NCI-H146 treated with DMSO at 0.1 percent for 48 hours (cell line): ENCODE data around the gene UBE2J2.

Experiments
- DNase-seq: peaks from one replicate; lab custom pipeline; 2025; ENCODE audit not compliant: unreplicated experiment; lab: John Stamatoyannopoulos, UW

Gene UBE2J2

DNA sequence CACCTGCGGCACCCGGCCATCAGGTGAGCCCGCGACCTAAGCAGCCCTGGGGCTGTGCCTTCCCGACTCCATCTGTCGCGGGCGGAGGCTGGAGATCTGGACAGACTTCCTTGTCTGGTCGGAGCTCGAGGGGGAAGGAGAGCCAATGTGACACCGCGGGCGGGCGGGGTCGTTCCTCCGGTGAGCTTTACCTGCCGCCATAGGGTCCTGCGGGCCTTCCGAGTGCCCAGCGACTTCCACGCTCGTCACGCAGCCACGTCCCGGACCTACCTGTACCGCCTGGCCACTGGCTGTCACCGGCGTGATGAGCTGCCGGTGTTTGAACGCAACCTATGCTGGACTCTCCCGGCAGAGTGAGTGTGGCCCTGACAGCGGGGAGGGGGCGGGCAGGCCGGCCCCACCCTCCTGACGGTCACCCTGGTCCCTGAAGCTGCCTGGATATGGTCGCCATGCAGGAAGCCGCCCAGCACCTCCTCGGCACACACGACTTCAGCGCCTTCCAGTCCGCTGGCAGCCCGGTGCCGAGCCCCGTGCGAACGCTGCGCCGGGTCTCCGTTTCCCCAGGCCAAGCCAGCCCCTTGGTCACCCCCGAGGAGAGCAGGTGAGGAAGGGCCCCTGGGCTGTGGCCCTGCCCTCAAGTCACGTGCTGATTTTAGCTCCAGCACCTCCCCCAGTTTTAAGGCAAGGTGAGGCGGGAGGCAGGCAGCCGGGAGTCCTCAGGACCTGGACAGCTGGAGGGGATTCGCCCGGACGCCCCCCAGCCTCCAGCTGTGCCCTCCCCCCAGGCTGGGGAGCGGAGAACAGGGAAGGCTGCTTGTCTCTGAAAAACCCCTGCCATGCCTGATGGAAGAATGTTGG is 35.8 kb upstream of the UBE2J2 start:
- no peak for DNase-seq

DNA sequence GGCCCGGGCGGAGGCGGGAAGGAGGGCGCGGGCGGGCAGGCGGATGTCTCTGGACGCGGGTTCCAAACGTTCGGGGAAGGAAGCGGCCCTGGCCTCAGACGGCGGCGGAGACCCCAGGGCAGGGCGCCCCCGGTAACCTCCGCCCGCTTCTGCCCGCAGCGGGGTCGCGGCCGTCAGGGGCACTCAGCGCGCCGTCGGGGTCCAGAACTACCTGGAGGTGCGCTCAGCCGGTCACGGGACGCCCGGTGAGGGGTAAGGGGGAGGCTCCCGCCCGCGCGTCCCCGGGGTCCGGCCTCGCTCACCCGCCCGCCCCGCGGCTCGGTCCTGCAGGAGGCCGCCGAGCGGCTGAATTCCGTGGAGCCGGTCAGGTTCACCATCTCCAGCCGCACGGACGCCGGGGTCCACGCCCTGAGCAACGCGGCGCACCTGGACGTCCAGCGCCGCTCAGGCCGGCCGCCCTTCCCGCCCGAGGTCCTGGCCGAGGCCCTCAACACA is 35.1 kb upstream of the UBE2J2 start:
- no peak for DNase-seq

DNA sequence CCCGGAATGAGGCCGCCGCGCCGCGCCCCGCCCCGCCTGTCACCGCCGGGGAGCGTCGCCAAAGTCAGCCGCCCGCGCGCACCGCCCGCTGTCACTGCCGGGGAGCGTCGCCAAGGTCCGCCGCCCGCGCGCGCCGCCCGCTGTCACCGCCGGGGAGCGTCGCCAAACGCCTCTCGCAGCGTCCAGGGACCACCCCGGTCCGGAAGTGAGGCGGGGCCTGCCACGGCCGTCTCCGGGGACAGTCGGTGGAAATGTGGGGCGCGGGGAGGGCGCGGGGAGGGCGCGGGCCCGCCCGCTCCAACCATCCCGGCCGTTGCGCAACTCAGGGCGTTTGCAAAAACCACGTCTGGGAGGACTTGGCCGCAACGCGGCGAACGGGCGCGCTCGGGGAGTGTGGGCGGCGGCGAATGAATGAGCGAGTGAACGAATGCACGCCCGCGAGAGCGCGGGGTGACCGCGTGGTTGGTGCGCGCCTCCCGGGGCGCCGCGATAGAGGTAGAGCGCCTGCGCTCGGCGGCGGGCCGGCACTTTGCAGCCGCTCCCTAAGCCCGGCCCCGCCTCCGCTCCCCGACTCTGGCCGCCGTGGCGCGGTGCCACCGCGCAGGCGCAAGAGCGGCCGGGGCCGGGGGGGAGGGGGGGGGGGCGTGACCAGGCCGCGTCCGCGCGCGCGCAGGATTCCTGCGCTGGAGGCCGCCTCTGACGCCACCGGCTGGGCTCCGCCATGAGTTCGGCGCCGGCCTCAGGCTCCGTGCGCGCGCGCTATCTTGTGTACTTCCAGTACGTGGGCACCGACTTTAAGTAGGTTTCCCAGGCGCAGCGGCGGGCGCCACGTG is 34.5 kb upstream of the UBE2J2 start, which contains the start of the genes ACAP3 and PUSL1:
TSS of gene ACAP3 (minus strand) at position 8 of the 833 bp plus-strand sequence. CDS start 115 bp downstream, outside the sequence.
TSS of gene PUSL1 (plus strand) at position 675 of the 833 bp plus-strand sequence. CDS start at position 722, 47 bp downstream.
- DNase-seq, result peak; percentile 65

DNA sequence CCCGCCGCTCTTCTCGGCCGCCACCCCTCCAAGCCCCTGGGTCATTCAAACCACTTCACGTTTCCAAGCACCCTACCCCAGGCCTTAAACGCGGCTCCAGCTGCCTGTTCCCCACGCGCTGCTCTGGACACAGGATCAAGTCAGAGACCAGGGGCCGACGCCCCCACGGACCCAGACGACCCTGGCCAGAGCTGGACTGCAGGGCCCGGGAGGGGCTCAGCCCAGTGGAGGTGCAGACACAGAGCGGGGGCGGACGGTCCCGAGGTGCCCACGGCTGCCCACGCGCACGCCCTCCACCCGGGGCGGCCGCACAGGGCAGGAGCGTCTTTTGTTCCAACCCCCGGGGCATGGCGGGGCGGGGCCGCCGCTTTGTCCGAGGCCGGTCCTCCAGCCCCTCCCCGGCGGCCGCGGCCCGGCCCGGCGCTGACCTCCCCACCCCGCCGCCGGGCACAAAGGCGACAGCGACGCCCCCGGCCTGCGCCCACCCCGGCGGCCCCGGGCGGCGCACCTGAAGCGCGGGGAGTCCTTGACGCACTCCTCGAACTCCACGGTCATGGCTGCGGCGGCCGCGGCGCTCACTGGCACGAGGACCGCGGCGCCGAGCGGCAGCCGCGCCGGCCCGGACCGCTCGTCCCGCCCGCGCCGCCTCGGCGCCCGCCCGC is 33.7 kb upstream of the UBE2J2 start:
- no peak for DNase-seq

DNA sequence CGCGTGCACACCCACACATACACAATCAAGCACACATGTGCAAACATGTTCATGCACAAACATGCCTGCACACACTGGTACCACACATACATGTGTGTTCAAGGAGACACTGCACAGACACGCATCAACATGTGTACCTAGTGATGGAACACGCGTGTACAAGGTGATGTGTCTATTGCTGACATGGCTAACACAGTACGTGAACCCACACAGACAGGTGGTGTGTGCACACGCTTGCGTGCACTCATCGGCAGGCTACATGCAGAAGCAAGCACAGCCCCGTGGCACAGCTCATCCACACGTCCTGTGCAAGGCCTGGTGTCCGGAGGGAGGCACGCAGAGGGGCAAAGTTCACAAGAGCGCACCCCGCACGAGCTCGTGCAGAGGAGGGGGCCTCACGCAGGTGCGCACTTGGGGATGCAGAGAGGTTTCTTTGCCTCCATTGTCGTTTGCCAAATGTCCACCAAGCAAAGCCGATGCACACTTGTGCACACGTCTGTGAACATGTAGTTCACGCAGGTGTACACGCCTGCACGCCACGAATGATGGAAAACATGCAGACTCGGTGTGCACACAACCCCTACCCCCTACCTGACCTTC is 33.1 kb upstream of the UBE2J2 start:
- no peak for DNase-seq

DNA sequence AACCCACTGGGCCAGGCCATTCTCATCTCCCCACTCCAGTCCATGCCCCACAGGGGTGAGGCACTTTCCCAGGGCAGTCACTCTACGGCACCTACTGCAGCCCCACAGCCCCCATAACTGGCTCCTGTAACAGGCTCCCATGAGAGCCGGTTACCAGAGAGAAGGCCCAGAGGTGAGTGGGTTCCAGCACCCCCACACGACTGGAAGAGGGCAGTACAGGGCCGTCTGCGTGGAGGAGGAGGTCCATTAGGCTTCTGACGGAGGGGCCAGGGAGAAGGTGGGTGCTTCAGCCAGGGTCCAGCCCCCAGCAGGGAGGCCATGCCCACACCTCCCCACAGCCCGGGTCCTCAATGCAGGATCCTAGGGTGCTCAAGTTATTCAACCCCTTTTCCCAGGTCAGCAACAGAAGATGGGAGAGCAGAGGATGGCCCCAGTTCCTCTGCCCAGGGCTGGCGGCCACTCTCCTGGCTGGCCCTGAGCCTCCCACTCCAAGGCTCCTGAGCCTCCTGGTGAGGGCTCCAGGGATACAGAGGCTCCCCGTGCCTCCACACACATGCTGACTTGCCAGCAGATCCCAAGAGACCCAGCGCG is 32.5 kb upstream of the UBE2J2 start:
- DNase-seq, result no peak

DNA sequence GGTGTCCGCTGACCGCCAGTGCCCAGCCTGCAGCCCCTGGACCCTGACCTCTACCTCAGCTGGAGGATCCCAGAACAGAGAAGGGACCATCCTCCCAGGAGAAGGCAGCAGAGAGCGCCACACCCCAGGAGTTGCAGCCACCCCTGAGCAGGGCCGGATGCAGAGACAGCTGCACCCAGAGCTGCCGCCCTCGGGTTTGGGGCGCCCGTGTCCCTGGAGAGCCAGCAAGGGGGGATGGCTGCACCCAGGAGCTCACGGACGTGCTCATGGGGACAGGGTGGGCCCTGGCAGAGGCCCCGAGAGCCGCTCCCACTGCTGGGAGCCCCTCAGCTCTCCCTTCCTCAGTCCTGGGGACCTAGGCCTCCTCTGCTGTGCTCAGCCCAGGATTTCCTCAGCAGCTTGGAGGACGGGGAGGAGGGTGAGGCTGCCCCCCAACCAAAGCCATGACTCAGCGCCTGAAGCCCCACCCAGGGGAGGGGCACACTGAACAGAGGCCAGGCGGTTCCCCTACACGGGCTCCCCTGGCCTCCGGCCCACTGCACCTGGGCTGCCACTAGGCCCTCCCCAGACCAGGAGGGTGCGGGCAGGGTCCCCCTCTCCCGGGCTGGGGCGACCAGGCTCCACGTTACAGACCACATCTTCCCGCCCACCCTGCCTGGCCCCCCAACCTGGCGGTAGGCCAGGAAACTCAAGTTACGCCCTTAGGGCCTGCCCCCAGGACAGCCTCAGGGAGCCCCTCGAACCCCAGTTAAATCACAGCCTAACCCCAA is 31.8 kb upstream of the UBE2J2 start:
- DNase-seq, result no peak

DNA sequence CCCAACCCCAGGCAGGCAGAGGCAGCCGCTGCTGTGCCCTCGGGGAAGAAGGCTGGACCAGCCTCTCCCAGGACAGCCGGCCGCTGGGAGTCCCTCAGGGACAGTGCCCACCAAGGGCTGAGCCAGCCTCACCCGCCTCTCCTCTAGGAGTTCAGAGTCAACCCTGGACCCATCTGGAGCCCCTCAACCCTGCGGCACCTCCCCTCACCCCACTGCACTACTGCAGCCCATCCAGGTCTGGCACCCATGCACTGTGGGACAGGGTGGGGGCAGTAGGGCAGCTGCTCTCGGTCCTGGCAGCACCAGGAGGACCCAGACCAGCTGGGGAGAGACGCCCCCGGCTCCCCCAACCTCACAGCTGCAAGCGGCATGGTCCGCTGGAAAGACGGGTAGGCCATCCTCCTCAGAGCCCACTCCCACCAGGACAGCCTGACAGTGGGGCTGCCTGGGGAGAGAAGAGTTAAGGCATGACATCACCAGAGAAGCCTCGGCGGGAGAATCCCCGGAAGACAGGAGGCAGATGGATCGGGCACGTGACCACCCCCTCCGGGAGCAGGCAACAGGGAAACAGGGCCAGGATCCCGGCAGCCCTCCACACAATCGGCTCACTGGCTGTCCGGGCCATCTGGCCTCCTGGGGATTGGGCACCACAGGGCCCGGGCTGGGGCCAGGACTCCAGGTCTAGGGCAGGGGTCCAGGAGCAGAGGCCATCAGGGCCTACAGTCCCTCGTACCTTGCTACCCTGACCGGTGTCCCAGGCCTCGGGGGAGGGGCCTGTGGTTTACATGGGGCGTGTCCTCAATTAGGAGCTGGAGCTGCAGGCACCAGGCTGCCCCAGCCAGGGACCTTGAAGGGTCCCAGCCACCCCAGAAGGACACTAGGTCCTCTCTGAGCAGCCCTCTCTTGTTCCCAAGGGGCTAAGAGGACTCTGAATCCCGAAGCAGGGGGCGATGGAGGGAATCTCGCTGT is 31.0 kb upstream of the UBE2J2 start:
- DNase-seq, result peak; percentile 10

DNA sequence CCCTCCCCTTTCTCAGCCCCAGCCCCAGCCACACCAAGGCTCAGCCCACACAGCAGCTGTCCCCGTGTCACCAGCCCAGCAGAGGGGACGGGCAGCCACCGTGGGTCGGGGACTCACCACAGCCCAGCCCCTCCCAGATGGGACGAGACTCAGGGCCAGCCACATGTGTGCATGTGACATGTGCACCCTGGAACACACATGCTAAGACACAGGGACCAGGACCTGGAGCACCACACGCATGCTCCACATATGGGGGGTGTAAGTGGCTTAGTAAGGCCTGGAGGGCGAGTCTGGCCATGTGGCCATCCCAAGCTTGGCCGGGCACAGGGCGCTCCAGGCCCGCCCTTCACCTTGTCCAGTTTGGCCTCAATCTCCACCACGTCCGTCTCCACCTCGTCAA is 30.1 kb upstream of the UBE2J2 start:
- no peak for DNase-seq

DNA sequence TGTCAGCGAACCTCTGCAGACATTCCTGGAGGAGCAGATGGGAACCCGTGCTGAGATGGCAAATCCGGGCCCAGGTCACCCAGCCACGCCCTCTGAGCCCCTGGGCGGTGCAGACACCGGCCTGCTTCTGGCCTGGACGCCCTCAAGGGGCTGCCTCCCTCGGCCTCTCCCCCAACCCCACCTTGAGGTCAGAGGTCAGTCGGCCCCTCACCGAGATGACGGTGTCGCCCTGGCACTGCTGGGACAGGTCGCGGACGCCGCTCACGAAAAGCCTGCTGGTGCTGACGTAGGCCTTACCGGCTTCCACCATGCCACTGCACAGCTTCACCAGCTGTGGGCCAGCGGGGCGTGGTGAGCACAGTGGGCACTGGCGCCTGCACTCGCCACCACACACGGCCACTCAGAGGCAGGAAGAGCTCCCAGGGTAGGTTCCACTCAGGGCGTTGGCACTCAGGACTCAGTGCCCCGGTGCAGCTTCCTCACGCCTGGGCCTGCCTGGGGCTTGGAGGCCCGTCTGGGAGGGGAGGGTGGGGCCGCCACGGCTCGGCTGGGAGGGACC is 29.4 kb upstream of the UBE2J2 start:
- no peak for DNase-seq

DNA sequence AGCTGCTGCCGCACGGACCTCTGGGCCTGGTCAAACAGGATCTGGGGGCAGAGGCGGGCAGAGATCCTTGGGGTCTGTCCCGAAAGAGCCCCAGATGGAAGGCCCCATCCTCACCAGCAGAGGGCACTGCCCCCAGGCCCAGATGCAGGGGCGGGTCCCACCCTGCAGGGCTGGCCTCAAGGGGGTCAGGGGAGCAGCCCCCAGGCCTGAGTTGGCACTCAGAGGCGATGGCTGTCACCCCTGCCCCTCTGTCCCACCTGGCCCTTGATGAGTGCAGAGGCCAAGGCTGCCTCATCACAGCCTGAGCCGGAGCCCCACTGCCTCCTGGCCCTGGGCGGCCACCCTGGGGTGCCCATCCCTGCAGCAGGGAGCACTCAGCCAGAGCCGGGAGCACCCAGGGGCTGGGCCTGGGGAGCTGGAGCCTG is 28.4 kb upstream of the UBE2J2 start:
- DNase-seq, result no peak

DNA sequence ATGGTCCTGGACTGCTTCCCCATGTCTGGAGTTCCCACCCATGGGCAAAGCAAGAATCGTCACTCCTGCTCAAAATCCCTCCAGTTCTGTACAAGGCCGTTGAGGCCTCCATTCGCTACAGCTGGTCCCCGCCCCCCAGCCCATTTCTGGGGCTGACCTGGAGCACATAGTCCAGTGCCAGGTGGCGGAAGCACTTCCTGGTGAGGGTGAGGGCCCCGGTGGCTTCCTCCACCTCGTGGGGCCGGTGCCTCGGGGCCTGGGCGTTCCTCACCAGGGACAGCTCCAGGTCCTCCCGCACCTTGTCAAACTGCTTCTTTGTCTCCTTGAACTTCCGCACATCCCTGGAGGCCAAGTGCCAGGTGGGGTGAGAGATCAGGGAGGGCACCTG is 26.7 kb upstream of the UBE2J2 start:
- DNase-seq, result no peak

DNA sequence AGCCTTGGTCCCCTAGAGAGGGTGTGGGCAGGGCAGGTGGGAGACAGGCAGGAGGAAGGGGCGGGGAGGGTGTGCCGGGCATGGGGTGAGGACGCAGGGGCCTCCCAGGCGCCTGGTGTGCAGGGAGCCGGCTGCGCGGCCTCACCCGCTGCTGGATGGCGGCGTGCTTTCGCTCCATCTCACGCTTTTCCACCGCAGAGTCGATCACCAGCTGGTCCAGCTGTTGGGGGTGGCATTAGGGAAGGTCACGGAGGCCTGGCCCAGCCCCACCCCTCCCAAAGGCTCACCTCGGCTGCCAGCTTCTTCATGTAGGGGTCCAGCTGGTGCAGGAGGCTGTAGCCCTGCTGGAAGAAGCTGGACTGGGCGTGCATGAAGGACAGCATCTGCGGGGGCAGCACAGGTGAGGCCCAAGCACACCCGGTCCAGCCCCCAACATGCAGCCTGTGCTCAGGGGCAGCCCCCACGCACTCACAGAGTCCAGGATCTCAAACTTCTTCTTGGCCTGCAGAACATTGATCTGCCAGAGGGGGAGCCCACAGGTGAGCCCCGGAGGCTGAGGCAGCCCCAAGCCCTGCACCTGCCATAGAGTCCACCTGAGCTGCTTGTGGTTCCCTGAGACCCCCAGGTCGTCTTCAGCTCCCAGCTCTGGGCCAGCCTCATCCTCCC is 26.2 kb upstream of the UBE2J2 start:
- no peak for DNase-seq

DNA sequence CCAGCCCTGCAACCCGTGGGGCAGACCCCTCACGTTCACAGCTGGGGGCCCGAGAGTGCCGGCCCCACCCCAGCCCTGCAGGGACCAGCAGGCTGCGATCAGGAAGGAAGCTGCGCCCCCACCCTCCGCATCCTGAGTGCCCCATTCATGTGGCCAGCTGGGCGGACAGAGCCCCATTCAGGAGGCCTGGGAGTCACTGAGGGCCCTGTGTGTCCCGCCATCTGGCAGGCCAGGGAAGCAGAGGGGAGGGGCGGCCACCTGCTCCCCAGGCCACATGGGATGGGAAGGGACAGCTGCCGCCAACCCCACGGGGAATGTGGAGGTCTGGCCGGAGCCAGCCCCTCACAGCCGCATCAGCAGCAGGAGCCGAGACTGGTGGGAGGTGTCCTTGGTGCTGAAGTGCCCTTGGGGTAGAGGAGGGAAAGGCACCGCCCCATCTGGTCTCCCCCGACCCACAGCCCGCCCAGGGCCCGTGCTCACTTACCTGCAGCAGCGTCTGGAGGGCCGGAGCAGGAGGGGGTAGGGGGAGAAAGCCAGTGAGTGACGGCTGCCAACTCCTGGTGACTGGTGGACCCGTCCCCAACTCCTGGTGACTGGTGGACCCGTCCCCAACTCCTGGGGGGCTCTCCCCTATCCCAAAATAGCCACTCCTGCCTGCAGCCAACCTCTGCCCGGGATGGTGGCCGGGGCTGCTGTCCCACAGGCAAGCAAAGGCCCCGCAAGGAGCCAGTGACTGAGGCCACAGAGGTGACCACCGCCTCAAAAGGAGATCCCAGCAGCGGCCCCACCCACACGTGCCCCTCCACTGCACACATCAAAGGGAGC is 25.4 kb upstream of the UBE2J2 start:
- no peak for DNase-seq

DNA sequence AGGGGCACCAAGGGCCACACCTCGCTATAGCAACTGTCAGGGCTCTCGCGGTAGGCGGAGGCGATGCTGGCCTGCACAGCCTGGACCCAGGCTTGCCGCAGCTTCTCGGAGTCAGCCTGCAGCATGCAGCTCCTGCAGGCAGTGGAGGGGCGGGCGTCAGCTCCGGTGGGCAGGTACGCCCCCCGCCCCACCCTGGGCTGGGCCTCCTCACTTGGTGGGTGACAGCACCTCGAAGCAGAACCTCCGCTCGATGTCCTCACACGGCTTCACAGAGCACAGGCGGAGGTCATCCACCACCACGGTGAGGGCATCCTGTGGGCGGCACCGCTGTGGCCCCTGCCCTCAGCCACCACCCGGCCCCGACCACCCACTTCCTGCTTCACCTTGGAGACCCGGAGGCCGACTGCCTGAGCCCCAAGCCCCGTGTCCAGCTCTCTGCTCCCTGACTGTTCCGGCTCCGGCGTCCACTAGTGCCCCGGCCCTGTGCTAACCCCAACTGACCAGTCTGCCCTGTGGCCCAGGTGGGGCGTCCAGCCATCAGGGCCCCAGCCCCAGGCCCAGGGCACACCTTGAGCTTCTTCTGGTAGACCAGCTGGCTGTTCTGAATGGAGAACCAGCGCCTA is 24.3 kb upstream of the UBE2J2 start:
- no peak for DNase-seq
